ENCODE results near the gene ME3. TPM values are rescaled to one million over a fixed set of nuclear protein-coding genes. Genes with fewer than 3 reads are reported as not detected.
A peak's percentile ranks its signal among the peaks of the same experiment; 100 is the strongest.
"Not testable (repeated sequence)": the region's sequence is repeated elsewhere in the genome, so short reads cannot be mapped to it uniquely, and the experiment has no call there.

Gene ME3
- polyA plus RNA-seq, 3 donors: 23.8 to 36.2 (median 26.8) TPM

- no peak for DNase-seq (ENCODE audit: extremely low read depth in 1 of 11, low read depth in 9 of 11, low spot score in 4 of 11)
These were observed 39.7 kb downstream of the ME3 start for GRCh38 chr11:86632499-86633269.

GRCh38 chr11:86630229-86630981 lies 42.0 kb downstream of the ME3 start:
- no peak for DNase-seq (ENCODE audit: extremely low read depth in 1 of 11, low read depth in 9 of 11, low spot score in 4 of 11)

- peak in 6 of 11 donors; percentile 21 to 54 (median 42) for DNase-seq (ENCODE audit: extremely low read depth in 1 of 11, low read depth in 9 of 11, low spot score in 4 of 11)
These were observed 43.2 kb downstream of the ME3 start for GRCh38 chr11:86629045-86629706.

DNA sequence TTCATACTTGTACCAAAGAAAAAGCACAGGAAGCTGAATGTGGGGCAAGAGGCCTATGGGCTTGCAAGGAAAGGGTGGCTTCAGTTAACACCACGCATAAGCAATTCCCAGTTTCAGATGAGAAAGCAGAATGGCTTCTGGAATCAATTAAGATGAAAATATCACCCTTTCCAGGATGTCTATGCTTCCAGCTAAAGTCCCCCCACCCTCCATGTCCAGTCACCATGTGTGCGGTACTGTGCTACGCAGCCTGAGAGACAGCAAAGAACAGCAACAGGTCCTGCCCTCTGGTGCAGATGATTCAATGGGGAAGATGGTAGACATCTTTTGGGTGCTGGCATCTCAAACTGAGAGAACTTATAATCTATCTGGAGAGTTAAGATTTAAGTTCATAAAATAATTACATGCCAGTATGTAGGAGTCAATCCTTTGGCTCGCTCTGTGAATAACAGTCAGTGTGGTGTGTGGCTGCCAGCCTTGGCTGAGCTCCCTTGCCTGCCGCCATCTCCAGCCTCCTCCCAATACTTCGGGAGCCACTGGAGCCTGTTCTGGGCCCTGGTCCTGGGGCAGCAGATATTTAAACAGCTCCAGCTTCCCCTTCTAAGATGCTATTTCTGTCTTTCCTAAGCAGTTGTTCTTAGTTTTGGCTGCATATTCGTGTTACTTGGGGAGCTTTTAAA lies 44.5 kb downstream of the ME3 start:
- no peak for DNase-seq (ENCODE audit: extremely low read depth in 1 of 11, low read depth in 9 of 11, low spot score in 4 of 11)

- DNase-seq (ENCODE audit: extremely low read depth in 1 of 11, low read depth in 9 of 11, low spot score in 4 of 11): no peak
These were observed 46.4 kb downstream of the ME3 start for GRCh38 chr11:86625981-86626380.

DNA sequence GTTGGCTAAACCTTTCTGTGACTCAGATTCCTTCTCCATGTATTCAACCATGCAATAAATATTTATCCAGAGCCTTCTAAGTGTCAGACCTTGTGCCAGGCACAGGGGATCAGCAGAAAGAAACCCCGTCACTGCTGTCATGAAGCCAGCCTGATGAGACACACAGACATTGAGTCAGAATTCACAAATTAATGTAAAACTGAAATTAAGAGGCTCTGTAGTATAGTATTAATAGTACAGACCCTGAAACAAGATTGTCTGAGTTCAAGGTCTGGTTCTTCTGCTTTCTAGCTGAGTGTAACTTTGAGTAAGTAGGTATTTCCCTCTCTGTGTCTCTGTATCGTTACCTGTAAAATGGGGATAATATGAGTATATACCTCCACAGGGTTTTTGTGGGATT lies 46.9 kb downstream of the ME3 start:
- DNase-seq (ENCODE audit: extremely low read depth in 1 of 11, low read depth in 9 of 11, low spot score in 4 of 11): no peak

GRCh38 chr11:86624366-86624765 lies 48.0 kb downstream of the ME3 start:
- DNase-seq (ENCODE audit: extremely low read depth in 1 of 11, low read depth in 9 of 11, low spot score in 4 of 11): no peak

GRCh38 chr11:86623736-86624135 lies 48.7 kb downstream of the ME3 start:
- no peak for DNase-seq (ENCODE audit: extremely low read depth in 1 of 11, low read depth in 9 of 11, low spot score in 4 of 11)

- no peak for DNase-seq (ENCODE audit: extremely low read depth in 1 of 11, low read depth in 9 of 11, low spot score in 4 of 11)
These were observed 49.3 kb downstream of the ME3 start for GRCh38 chr11:86623041-86623621.

GRCh38 chr11:86621854-86622253 lies 50.6 kb downstream of the ME3 start:
- no peak for DNase-seq (ENCODE audit: extremely low read depth in 1 of 11, low read depth in 9 of 11, low spot score in 4 of 11)

DNA sequence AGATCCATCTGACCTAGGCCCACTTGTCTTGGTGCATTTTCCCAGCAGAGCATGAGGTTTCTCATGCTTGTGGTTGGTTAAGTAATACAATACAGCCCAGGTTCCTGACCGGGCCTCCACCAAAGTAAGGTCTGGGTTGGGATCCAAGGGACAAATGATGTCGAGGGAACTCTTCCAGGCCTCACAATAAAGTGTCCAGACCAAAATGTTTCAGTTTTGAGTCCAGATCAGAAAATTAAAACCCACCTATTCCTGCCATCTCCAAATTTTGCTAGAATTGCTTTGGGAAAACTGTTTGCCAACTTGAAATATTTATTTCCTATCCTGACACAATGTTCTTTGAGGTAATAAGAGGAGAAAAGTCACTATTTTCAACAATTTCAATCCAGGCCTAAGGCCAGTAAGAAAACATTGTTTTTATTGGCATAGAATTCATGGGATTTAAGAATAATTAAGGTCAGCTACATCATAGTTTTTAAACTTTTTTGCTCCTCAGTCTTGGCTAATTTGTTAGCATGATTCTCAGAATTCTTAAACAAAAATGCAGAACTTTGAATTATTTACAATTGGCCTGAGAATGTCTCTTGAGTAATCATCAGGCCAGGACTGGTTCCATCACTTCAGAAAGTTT lies 51.4 kb downstream of the ME3 start:
- no peak for DNase-seq (ENCODE audit: extremely low read depth in 1 of 11, low read depth in 9 of 11, low spot score in 4 of 11)

GRCh38 chr11:86619428-86619827 lies 53.0 kb downstream of the ME3 start:
- not testable (repeated sequence) for DNase-seq (ENCODE audit: extremely low read depth in 1 of 11, low read depth in 9 of 11, low spot score in 4 of 11)

DNA sequence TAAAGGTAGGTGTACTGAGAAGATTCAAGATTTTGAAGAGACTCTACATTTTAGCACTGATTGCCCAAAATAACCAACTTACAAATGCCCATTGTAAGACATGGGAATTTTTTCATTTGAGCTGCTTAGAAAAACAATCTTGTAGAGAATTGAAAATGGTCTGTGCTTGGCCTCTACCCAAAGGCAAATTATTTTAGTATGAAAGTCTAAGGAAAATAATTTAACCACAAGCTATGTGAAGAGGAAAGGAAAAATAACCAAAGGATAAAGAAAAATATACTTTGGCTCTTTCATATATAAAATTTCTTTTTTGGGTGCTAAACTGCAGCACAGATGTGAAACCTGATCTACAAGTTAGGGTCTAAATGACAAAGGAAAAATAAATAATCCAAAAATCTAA lies 54.9 kb downstream of the ME3 start:
- DNase-seq (ENCODE audit: extremely low read depth in 1 of 11, low read depth in 9 of 11, low spot score in 4 of 11): no peak

DNA sequence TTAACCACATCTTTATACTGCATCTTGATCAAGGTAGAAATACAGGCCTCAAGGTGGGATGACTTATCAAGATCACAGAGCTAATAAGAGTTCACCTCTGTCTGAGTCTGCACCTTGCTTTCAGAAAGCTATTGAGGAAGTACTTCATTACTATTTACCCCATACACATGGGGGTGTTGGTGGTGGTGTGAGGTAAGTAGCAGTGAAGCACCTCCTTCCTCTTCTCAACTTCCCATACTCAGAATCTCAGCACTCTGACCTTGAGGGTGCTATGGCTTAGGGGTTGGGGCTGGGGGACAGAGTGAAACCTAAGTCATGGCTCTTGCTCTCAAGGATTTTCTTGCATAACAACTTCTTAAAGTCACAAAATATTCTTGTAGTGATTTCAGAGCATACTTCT lies 56.9 kb downstream of the ME3 start:
- DNase-seq (ENCODE audit: extremely low read depth in 1 of 11, low read depth in 9 of 11, low spot score in 4 of 11): no peak

DNA sequence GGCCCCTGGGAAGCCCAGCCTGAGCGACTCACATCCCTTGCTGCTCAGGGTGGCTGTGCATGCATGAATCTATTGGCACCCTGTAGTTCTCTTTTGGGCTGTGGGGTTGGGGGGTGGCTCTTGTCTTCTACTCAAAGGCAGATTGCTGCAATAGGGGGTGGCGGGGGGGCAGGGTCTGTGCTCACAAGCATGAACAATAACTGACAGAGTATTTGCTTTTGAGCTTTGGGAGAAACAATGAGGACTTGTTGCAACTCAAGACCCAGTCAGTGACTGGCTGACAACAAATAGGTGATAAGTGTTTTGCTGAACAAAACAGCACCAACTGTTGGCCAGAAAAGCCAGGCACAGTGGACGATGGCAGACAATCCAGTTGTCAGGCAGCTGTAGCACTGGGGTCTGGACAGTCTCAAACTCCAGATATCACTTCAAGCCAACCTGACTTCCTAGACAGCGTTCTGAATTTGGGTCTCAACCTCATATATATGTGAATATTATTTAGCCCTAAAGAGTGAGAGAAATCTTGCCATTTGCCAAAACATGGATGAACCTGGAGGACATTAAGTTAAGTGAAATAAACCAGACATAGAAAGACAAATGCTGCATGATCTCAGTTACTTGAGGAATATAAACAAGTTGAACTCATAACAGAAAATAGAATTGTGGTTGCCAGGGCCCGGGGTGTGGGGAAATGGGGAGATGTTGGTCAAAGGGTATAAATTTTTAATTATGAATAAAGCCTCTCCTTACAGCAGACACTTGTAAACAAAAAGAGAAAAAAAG lies 61.7 kb downstream of the ME3 start:
- DNase-seq (ENCODE audit: extremely low read depth in 1 of 11, low read depth in 9 of 11, low spot score in 4 of 11): no peak

DNA sequence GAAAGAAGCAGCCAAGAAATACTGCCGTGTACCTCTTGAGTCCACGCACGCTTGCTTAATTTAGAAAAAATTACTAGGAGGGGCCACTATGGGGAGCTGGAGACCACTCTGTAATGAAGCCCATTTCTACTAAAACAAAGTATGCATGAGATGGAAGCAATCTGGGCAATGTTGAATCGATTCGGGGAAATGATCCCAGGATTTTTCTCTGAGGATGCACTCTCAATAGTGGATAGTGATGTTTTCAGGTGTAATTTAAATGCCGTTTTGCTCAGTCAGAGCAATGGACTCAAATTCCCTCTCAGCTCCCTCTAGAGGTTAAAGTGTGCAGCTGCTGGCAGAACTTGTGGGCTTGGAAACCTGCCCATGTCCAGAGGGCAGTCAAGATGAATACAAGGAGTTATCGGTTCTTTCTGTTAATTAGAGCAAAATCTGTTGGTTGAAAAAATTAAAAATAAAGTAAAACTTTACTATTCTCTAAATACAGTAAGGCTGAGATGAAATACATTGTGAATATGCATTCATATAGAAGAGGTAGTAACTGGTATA lies 64.1 kb downstream of the ME3 start:
- peak in 7 of 11 donors; percentile 46 to 63 (median 53) for DNase-seq (ENCODE audit: extremely low read depth in 1 of 11, low read depth in 9 of 11, low spot score in 4 of 11)

GRCh38 chr11:86606836-86607481 lies 65.5 kb downstream of the ME3 start:
- DNase-seq (ENCODE audit: extremely low read depth in 1 of 11, low read depth in 9 of 11, low spot score in 4 of 11): no peak

Measured in renal cortex interstitium (tissue), 11 donors.